ENCODE data around the gene NTM. TPM values are rescaled to one million over a fixed set of nuclear protein-coding genes. Genes with fewer than 3 reads are reported as not detected.

Gene NTM
- total RNA-seq, 2 donors from 2014 or later: 0.26 to 3.6 TPM

GRCh38 chr11:131345406-131345805 lies 25.0 kb upstream of the NTM start:
- Histone ChIP-seq H3K4me3 (no peak overlapping the region), H3K27ac (no peak overlapping the region), H3K9me3 (no peaks in the 10 kb centered on the region), H3K27me3 (no peaks in the 10 kb centered on the region), H3K4me1 (no peaks in the 10 kb centered on the region), H3K36me3 (replicated peaks in 1 of 2; ENCODE audit: insufficient read depth in 1 of 2, low read depth in 2 of 2) (no peaks in the 10 kb centered on the region)
- DNase-seq: no peak
- WGBS, 2 donors: 75 to 77% methylated on average over 3 of the region's 3 CpGs
- TF ChIP-seq POLR2A (IDR thresholded peaks at IDR 0.05): no peak
- no peak for TF ChIP-seq CTCF (IDR thresholded peaks at IDR 0.05)
- intact Hi-C loops (cut with DNase I): no loop called here
- no peak for ATAC-seq

- ATAC-seq (no peak), DNase-seq (no peak)
- 58 to 63% methylated on average over 11 of the region's 11 CpGs for WGBS, 2 donors
- Histone ChIP-seq H3K27me3 (no peaks in the 10 kb centered on the region), H3K9me3 (no peaks in the 10 kb centered on the region), H3K36me3 (replicated peaks in 1 of 2; ENCODE audit: insufficient read depth in 1 of 2, low read depth in 2 of 2) (no peaks in the 10 kb centered on the region), H3K27ac (no peak overlapping the region), H3K4me1 (no peaks in the 10 kb centered on the region), H3K4me3 (no peak overlapping the region)
- intact Hi-C loops (cut with DNase I): no loop called here
- TF ChIP-seq CTCF (IDR thresholded peaks at IDR 0.05) (no peak), POLR2A (IDR thresholded peaks at IDR 0.05) (no peak)
These were observed 20.9 kb upstream of the NTM start for GRCh38 chr11:131349368-131350086.

GRCh38 chr11:131350872-131351271 lies 19.5 kb upstream of the NTM start:
- no peaks in the 10 kb centered on the region for H3K9me3 ChIP-seq
- H3K27me3 ChIP-seq: no peaks in the 10 kb centered on the region
- no peaks in the 10 kb centered on the region for H3K36me3 ChIP-seq (replicated peaks in 1 of 2; ENCODE audit: insufficient read depth in 1 of 2, low read depth in 2 of 2)
- intact Hi-C loops (cut with DNase I): no loop called here
- H3K4me1 ChIP-seq: no peaks in the 10 kb centered on the region
- no peak for DNase-seq
- TF ChIP-seq CTCF (IDR thresholded peaks at IDR 0.05) (no peak), POLR2A (IDR thresholded peaks at IDR 0.05) (no peak)
- no peak overlapping the region for H3K27ac ChIP-seq
- no peak for ATAC-seq
- H3K4me3 ChIP-seq: no peak overlapping the region
- WGBS, 2 donors: 58 to 63% methylated on average over 9 of the region's 9 CpGs

- ATAC-seq: no peak
- 29 to 32% methylated on average over 1 of the region's 1 CpG for WGBS, 2 donors
- Histone ChIP-seq H3K9me3 (no peaks in the 10 kb centered on the region), H3K4me1 (no peaks in the 10 kb centered on the region), H3K36me3 (replicated peaks in 1 of 2; ENCODE audit: insufficient read depth in 1 of 2, low read depth in 2 of 2) (no peaks in the 10 kb centered on the region), H3K4me3 (no peak overlapping the region), H3K27me3 (no peaks in the 10 kb centered on the region), H3K27ac (no peak overlapping the region)
- intact Hi-C loops (cut with DNase I): no loop called here
- DNase-seq: no peak
- TF ChIP-seq CTCF (IDR thresholded peaks at IDR 0.05) (no peak), POLR2A (IDR thresholded peaks at IDR 0.05) (no peak)
These were observed 18.6 kb upstream of the NTM start for GRCh38 chr11:131351848-131352247.

GRCh38 chr11:131353766-131354165 lies 16.6 kb upstream of the NTM start:
- intact Hi-C loops (cut with DNase I): no loop called here
- H3K36me3 ChIP-seq (replicated peaks in 1 of 2; ENCODE audit: insufficient read depth in 1 of 2, low read depth in 2 of 2): no peaks in the 10 kb centered on the region
- H3K27me3 ChIP-seq: no peaks in the 10 kb centered on the region
- H3K4me1 ChIP-seq: no peaks in the 10 kb centered on the region
- no peaks in the 10 kb centered on the region for H3K9me3 ChIP-seq
- no peak for TF ChIP-seq POLR2A (IDR thresholded peaks at IDR 0.05)
- no peak for TF ChIP-seq CTCF (IDR thresholded peaks at IDR 0.05)
- DNase-seq (no peak), ATAC-seq (no peak)
- H3K4me3 ChIP-seq: no peak overlapping the region
- WGBS, 2 donors: 50 to 62% methylated on average over 2 of the region's 2 CpGs
- H3K27ac ChIP-seq: no peak overlapping the region
